ENCODE measurements around the gene ELMOD1.

- TF ChIP-seq CTCF (IDR thresholded peaks at IDR 0.05) (no peak), POLR2A (IDR thresholded peaks at IDR 0.05) (no peak), EP300 (IDR thresholded peaks at IDR 0.05) (no peak), POLR2AphosphoS5 (IDR thresholded peaks at IDR 0.05) (no peak)
Observed at GRCh38 chr11:107702723-107703122, 111.8 kb downstream of the ELMOD1 start.
